GM18502 (cell line): ENCODE measurements around the gene C2CD2L.
"Not testable (repeated sequence)": the region's sequence is repeated elsewhere in the genome, so short reads cannot be mapped to it uniquely, and the experiment has no call there.

Experiments used
- ATAC-seq: cut with Tn5 transposase; IDR thresholded peaks from one replicate; pipeline ENCODE4 v1.9.1; 2021; ENCODE audit warnings: mild to moderate bottlenecking; ENCODE audit not compliant: unreplicated experiment, poor library complexity

C2CD2L gene

GRCh38 chr11:119112314-119113020 lies 5.3 kb downstream of the C2CD2L start:
- ATAC-seq = no peak

- ATAC-seq = no peak
Measured at GRCh38 chr11:119113716-119114115, 6.6 kb downstream of the C2CD2L start.

GRCh38 chr11:119114351-119114750 lies 7.2 kb downstream of the C2CD2L start:
- no peak for ATAC-seq

GRCh38 chr11:119115484-119116234 lies 8.5 kb downstream of the C2CD2L start:
- no peak for ATAC-seq

GRCh38 chr11:119116235-119116594 lies 9.1 kb downstream of the C2CD2L start:
- ATAC-seq = no peak

- no peak for ATAC-seq
Measured at GRCh38 chr11:119116601-119117000, 9.5 kb downstream of the C2CD2L start.

- ATAC-seq = no peak
Measured at GRCh38 chr11:119117004-119117706, 10.0 kb downstream of the C2CD2L start.

- no peak for ATAC-seq
Measured at GRCh38 chr11:119118227-119118626, 11.1 kb downstream of the C2CD2L start.

GRCh38 chr11:119118946-119119345 lies 11.8 kb downstream of the C2CD2L start:
- ATAC-seq = no peak

- no peak for ATAC-seq
Measured at GRCh38 chr11:119120639-119121007, 13.5 kb downstream of the C2CD2L start.

- ATAC-seq = peak; percentile 91
Measured at GRCh38 chr11:119121008-119121810, 14.1 kb downstream of the C2CD2L start, which contains the start of gene HINFP. TSS of gene HINFP (plus strand) at chr11:119121580. CDS start at chr11:119126945, 5,365 bp downstream.

- ATAC-seq = no peak
Measured at GRCh38 chr11:119121811-119122124, 14.6 kb downstream of the C2CD2L start.

- ATAC-seq = no peak
Measured at GRCh38 chr11:119125821-119126220, 18.7 kb downstream of the C2CD2L start.

- no peak for ATAC-seq
Measured at GRCh38 chr11:119126675-119127268, 19.6 kb downstream of the C2CD2L start.

- no peak for ATAC-seq
Measured at GRCh38 chr11:119130662-119131061, 23.5 kb downstream of the C2CD2L start.

GRCh38 chr11:119134389-119134978 lies 27.3 kb downstream of the C2CD2L start:
- no peak for ATAC-seq

- ATAC-seq = not testable (repeated sequence)
Measured at GRCh38 chr11:119139276-119139675, 32.1 kb downstream of the C2CD2L start.

GRCh38 chr11:119144825-119145486 lies 37.8 kb downstream of the C2CD2L start:
- no peak for ATAC-seq

GRCh38 chr11:119145551-119145950 lies 38.4 kb downstream of the C2CD2L start:
- ATAC-seq = no peak
